Measurements from ENCODE around the gene IQSEC3. TPM values are rescaled to one million over a fixed set of nuclear protein-coding genes. Genes with fewer than 3 reads are reported as not detected.

Gene IQSEC3
- total RNA-seq, 1 experiment from 2014 or later, result not detected

GRCh38 chr12:160858-161257 is 94.3 kb downstream of the IQSEC3 start:
- ChIA-PET CTCF (no interaction called here), POLR2A (ENCODE audit: low non-redundant PET) (no interaction called here)
- H3K4me3 ChIP-seq (ENCODE audit: low read depth, low read length, poor library complexity, severe bottlenecking), result no peak overlapping the region
- no TSS peak for BruUV-seq (replicated peaks)
- H3K4me1 ChIP-seq (ENCODE audit: insufficient read depth, low read length, poor library complexity, severe bottlenecking), result no peaks in the 10 kb centered on the region
- no peaks in the 10 kb centered on the region for H3K36me3 ChIP-seq (ENCODE audit: insufficient read depth, low read length, poor library complexity, severe bottlenecking)
- TF ChIP-seq, protein P1, sequence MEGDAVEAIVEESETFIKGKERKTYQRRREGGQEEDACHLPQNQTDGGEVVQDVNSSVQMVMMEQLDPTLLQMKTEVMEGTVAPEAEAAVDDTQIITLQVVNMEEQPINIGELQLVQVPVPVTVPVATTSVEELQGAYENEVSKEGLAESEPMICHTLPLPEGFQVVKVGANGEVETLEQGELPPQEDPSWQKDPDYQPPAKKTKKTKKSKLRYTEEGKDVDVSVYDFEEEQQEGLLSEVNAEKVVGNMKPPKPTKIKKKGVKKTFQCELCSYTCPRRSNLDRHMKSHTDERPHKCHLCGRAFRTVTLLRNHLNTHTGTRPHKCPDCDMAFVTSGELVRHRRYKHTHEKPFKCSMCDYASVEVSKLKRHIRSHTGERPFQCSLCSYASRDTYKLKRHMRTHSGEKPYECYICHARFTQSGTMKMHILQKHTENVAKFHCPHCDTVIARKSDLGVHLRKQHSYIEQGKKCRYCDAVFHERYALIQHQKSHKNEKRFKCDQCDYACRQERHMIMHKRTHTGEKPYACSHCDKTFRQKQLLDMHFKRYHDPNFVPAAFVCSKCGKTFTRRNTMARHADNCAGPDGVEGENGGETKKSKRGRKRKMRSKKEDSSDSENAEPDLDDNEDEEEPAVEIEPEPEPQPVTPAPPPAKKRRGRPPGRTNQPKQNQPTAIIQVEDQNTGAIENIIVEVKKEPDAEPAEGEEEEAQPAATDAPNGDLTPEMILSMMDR (conservative IDR thresholded peaks at IDR 0.05; ENCODE audit: low read depth, low read length), result no peak
- no peak for TF ChIP-seq EZH2 (IDR thresholded peaks at IDR 0.05; ENCODE audit: borderline replicate concordance, low read depth, low read length, poor library complexity, severe bottlenecking)
- H3K27ac ChIP-seq (ENCODE audit: low read depth, low read length, poor library complexity, severe bottlenecking), result no peak overlapping the region
- H3K9me3 ChIP-seq (ENCODE audit: low read depth, low read length, poor library complexity, severe bottlenecking), result no peaks in the 10 kb centered on the region
- intact Hi-C loops (cut with micrococcal nuclease; ENCODE audit: unreplicated experiment), result no loop called here
- no peak for DNase-seq (ENCODE audit: low spot score)
- no peaks in the 10 kb centered on the region for H3K27me3 ChIP-seq (replicated peaks; ENCODE audit: insufficient read depth, low read depth, low read length, poor library complexity)

DNA sequence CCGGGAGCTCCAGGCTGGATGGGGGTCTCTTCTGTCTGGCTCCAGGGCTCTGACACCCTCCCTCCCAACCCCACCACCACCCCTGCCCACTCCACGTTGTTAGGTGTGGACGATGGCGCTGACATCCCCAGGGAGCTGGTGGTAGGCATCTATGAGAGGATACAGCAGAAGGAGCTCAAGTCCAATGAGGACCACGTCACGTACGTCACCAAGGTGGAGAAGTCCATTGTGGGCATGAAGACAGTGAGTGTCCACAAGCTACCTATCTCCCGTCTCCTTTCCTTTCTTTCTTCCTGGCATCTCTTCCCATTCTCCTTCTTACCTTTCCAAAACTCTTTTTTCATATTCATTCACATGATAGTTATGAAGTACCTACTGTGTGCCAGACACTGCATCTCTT is 95.3 kb downstream of the IQSEC3 start:
- Histone ChIP-seq H3K4me3 (ENCODE audit: low read depth, low read length, poor library complexity, severe bottlenecking) (no peak overlapping the region), H3K27me3 (replicated peaks; ENCODE audit: insufficient read depth, low read depth, low read length, poor library complexity) (no peaks in the 10 kb centered on the region), H3K4me1 (ENCODE audit: insufficient read depth, low read length, poor library complexity, severe bottlenecking) (no peaks in the 10 kb centered on the region), H3K27ac (ENCODE audit: low read depth, low read length, poor library complexity, severe bottlenecking) (no peak overlapping the region), H3K9me3 (ENCODE audit: low read depth, low read length, poor library complexity, severe bottlenecking) (no peaks in the 10 kb centered on the region), H3K36me3 (ENCODE audit: insufficient read depth, low read length, poor library complexity, severe bottlenecking) (no peaks in the 10 kb centered on the region)
- POLR2A ChIA-PET (ENCODE audit: low non-redundant PET), result no interaction called here
- CTCF ChIA-PET, result no interaction called here
- TF ChIP-seq, protein P1 (conservative IDR thresholded peaks at IDR 0.05; ENCODE audit: low read depth, low read length), result no peak
- TF ChIP-seq EZH2 (IDR thresholded peaks at IDR 0.05; ENCODE audit: borderline replicate concordance, low read depth, low read length, poor library complexity, severe bottlenecking), result no peak
- BruUV-seq (replicated peaks), result no TSS peak
- intact Hi-C loops (cut with micrococcal nuclease; ENCODE audit: unreplicated experiment), result no loop called here
- no peak for DNase-seq (ENCODE audit: low spot score)

GRCh38 chr12:162467-163307 is 96.1 kb downstream of the IQSEC3 start:
- intact Hi-C loops (cut with micrococcal nuclease; ENCODE audit: unreplicated experiment), result no loop called here
- BruUV-seq (replicated peaks), result no TSS peak

More at GRCh38 chr12:162467-163307, 96.1 kb downstream of the IQSEC3 start:
- no peak for TF ChIP-seq EZH2 (IDR thresholded peaks at IDR 0.05; ENCODE audit: borderline replicate concordance, low read depth, low read length, poor library complexity, severe bottlenecking)
- TF ChIP-seq, protein P1 (conservative IDR thresholded peaks at IDR 0.05; ENCODE audit: low read depth, low read length), result no peak
- H3K27ac ChIP-seq (ENCODE audit: low read depth, low read length, poor library complexity, severe bottlenecking), result no peak overlapping the region
- peak; percentile 56 for DNase-seq (ENCODE audit: low spot score)
- no peak overlapping the region for H3K4me3 ChIP-seq (ENCODE audit: low read depth, low read length, poor library complexity, severe bottlenecking)
- CTCF ChIA-PET, result no interaction called here
- POLR2A ChIA-PET (ENCODE audit: low non-redundant PET), result no interaction called here
- no peaks in the 10 kb centered on the region for H3K4me1 ChIP-seq (ENCODE audit: insufficient read depth, low read length, poor library complexity, severe bottlenecking)
- no peaks in the 10 kb centered on the region for H3K27me3 ChIP-seq (replicated peaks; ENCODE audit: insufficient read depth, low read depth, low read length, poor library complexity)
- no peaks in the 10 kb centered on the region for H3K9me3 ChIP-seq (ENCODE audit: low read depth, low read length, poor library complexity, severe bottlenecking)
- H3K36me3 ChIP-seq (ENCODE audit: insufficient read depth, low read length, poor library complexity, severe bottlenecking), result no peaks in the 10 kb centered on the region

Measured in A673 (cell line).